HepG2 (cell line): ENCODE results near the gene OGFR. TPM values are rescaled to one million over a fixed set of nuclear protein-coding genes. Genes with fewer than 3 reads are reported as not detected.
A peak's percentile ranks its signal among the peaks of the same experiment; 100 is the strongest.

Experiments
- CSRNP1 ChIP-seq: sonication (generic); formaldehyde crosslinking; IDR thresholded peaks from 2 replicates; pipeline ENCODE4 v1.8.1; 2023; ENCODE audit warnings: mild to moderate bottlenecking, missing genetic modification reagents
- GMEB2 ChIP-seq: IDR thresholded peaks from 2 replicates; pipeline ENCODE4 v1.6.1; 2016; ENCODE audit warnings: missing biosample characterization, missing genetic modification reagents, low read depth
- IRF2 ChIP-seq: IDR thresholded peaks from 2 replicates; pipeline ENCODE4 v1.6.1; 2018; ENCODE audit warnings: missing genetic modification reagents, missing compliant biosample characterization
- KDM5A ChIP-seq: fragments of 200-600 bp; sonication (generic); IDR thresholded peaks from 2 replicates; pipeline ENCODE4 v1.7.0; 2018; ENCODE audit warnings: antibody characterized with exemption, mild to moderate bottlenecking, low read length, borderline replicate concordance
- MLXIP ChIP-seq: sonication (generic); formaldehyde crosslinking; IDR thresholded peaks from 2 replicates; pipeline ENCODE4 v1.9.0; 2021; ENCODE audit warnings: missing genetic modification reagents, borderline replicate concordance
- MYPOP ChIP-seq: sonication (generic); formaldehyde crosslinking; IDR thresholded peaks from 2 replicates; pipeline ENCODE4 v1.8.1; 2023; ENCODE audit warnings: mild to moderate bottlenecking, moderate library complexity, missing genetic modification reagents
- NR1H2 ChIP-seq: sonication (generic); formaldehyde crosslinking; IDR thresholded peaks from 2 replicates; pipeline ENCODE4 v1.8.1; 2022; ENCODE audit warnings: low read depth, missing genetic modification reagents, borderline replicate concordance
- RBM22 ChIP-seq: fragments of 200-400 bp; formaldehyde crosslinking; optimal IDR thresholded peaks from 2 replicates; pipeline ENCODE3; 2017; ENCODE audit warnings: mild to moderate bottlenecking, low read length, moderate library complexity
- SETDB1 ChIP-seq: sonication (generic); formaldehyde crosslinking; IDR thresholded peaks from 2 replicates; pipeline ENCODE4 v1.5.1; 2020; ENCODE audit warnings: missing genetic modification reagents, mild to moderate bottlenecking, borderline replicate concordance
- SP2 ChIP-seq: sonication (generic); formaldehyde crosslinking; IDR thresholded peaks from 2 replicates; pipeline ENCODE4 v1.5.1; 2020; ENCODE audit warnings: mild to moderate bottlenecking, missing genetic modification reagents
- SRSF4 ChIP-seq: fragments of 200-400 bp; formaldehyde crosslinking; IDR thresholded peaks from one replicate; pipeline ENCODE4 v1.6.1; 2018; ENCODE audit warnings: mild to moderate bottlenecking, low read depth, low read length, moderate library complexity; ENCODE audit not compliant: poor library complexity, severe bottlenecking
- ZBTB21 ChIP-seq: sonication (generic); formaldehyde crosslinking; IDR thresholded peaks from 2 replicates; pipeline ENCODE4 v1.4.0; 2020; ENCODE audit warnings: missing genetic modification reagents
- ZBTB7A ChIP-seq: sonication (generic); formaldehyde crosslinking; IDR thresholded peaks from 2 replicates; pipeline ENCODE4 v1.8.0; 2022; ENCODE audit warnings: mild to moderate bottlenecking, missing genetic modification reagents
- ZFP36L1 ChIP-seq: sonication (generic); formaldehyde crosslinking; IDR thresholded peaks from 2 replicates; pipeline ENCODE4 v1.8.0; 2022; ENCODE audit warnings: mild to moderate bottlenecking, missing genetic modification reagents, moderate library complexity
- ZNF687 ChIP-seq: sonication (generic); formaldehyde crosslinking; IDR thresholded peaks from 2 replicates; pipeline ENCODE4 v1.5.1; 2020; ENCODE audit warnings: mild to moderate bottlenecking, missing genetic modification reagents, moderate library complexity
- ZNF75D ChIP-seq: sonication (generic); formaldehyde crosslinking; IDR thresholded peaks from 2 replicates; pipeline ENCODE4 v1.8.1; 2023; ENCODE audit warnings: missing genetic modification reagents, mild to moderate bottlenecking, borderline replicate concordance
- ZNF788 ChIP-seq: sonication (generic); formaldehyde crosslinking; IDR thresholded peaks from 2 replicates; pipeline ENCODE4 v1.5.0; 2020; ENCODE audit warnings: mild to moderate bottlenecking, missing genetic modification reagents, borderline replicate concordance
- polyA plus RNA-seq, 8 experiments: library from polyadenylated mRNA; depleted of rRNA in 3 of 8; stranded (reverse) in 7 of 8; unstranded in 1 of 8; fragments of >200 nt; fragmentation: Illumina TruSeq in 4 of 8; extraction: Trizol in 4 of 8; gene quantifications; 2 replicates each; pipeline versions ENCODE4 v1.2.1 to v1.2.3, GENCODE V29; 2011 to 2016; ENCODE audit warnings: low read depth in 4 of 8, missing spikeins in 1 of 8, mixed read lengths in 1 of 8; ENCODE audit not compliant: insufficient read depth in 1 of 8
- total RNA-seq, 5 experiments: library from RNA; depleted of rRNA; stranded (reverse); fragments of >200 nt; fragmentation: Illumina TruSeq; extraction: Trizol; gene quantifications; 2 replicates each; pipeline ENCODE4 v1.2.3, GENCODE V29; 2016; ENCODE audit warnings: low read depth in 1 of 5

Gene OGFR
- total and polyA plus RNA-seq, 2 of the 13 experiments (the other 11 are each of a cell fraction or from before 2014, with no cell fraction given) = 47.7 to 81.8 TPM

GRCh38 chr20:62795023-62795761, 9.4 kb upstream of the OGFR start (continued):
- TF ChIP-seq CSRNP1 = peak; percentile 93
- TF ChIP-seq SETDB1 (CRISPR knock-in tag) = no peak
- peak; percentile 84; the same call in 1 of the 2 replicates for TF ChIP-seq NR1H2 (CRISPR knock-in tag)
- TF ChIP-seq SRSF4 = no peak
- no peak for TF ChIP-seq MLXIP
- TF ChIP-seq ZBTB7A (CRISPR knock-in tag) = peak; percentile 96
- peak; percentile 91 for TF ChIP-seq ZNF687
- no peak for TF ChIP-seq ZFP36L1 (CRISPR knock-in tag)
- TF ChIP-seq MYPOP = peak; percentile 82
- peak; percentile 44; the same call in 1 of the 2 replicates for TF ChIP-seq GMEB2 (CRISPR knock-in tag)
- peak; percentile 57 for TF ChIP-seq RBM22
- peak; percentile 10; the same call in 1 of the 2 replicates for TF ChIP-seq IRF2 (CRISPR knock-in tag)
- TF ChIP-seq ZBTB21 (CRISPR knock-in tag) = no peak
- TF ChIP-seq KDM5A = no peak; the same call in 1 of the 2 replicates
- TF ChIP-seq SP2 (CRISPR knock-in tag) = no peak
- no peak for TF ChIP-seq ZNF75D (CRISPR knock-in tag)
- peak; percentile 79 for TF ChIP-seq ZNF788 (CRISPR knock-in tag)
